ENCODE data around the gene PTPRG.

The PTPRG gene

GRCh38 chr3:61983479-61983878 is 422.1 kb downstream of the PTPRG start:
- no peak for DNase-seq

- DNase-seq, result no peak
Observed at GRCh38 chr3:61985020-61985419, 423.6 kb downstream of the PTPRG start.

- DNase-seq, result no peak
Observed at GRCh38 chr3:61986473-61986872, 425.1 kb downstream of the PTPRG start.

GRCh38 chr3:61989681-61990080 is 428.3 kb downstream of the PTPRG start:
- no peak for DNase-seq

- no peak for DNase-seq
Observed at GRCh38 chr3:61990327-61991027, 429.1 kb downstream of the PTPRG start.

GRCh38 chr3:61991706-61992105 is 430.3 kb downstream of the PTPRG start:
- no peak for DNase-seq

GRCh38 chr3:61996366-61996765 is 435.0 kb downstream of the PTPRG start:
- no peak for DNase-seq

GRCh38 chr3:61997101-61997500 is 435.7 kb downstream of the PTPRG start:
- DNase-seq, result no peak

- DNase-seq, result no peak
Observed at GRCh38 chr3:62003835-62004234, 442.5 kb downstream of the PTPRG start.

- no peak for DNase-seq
Observed at GRCh38 chr3:62007036-62007435, 445.7 kb downstream of the PTPRG start.

- DNase-seq, result no peak
Observed at GRCh38 chr3:62010989-62011388, 449.6 kb downstream of the PTPRG start.

GRCh38 chr3:62011666-62012065 is 450.3 kb downstream of the PTPRG start:
- DNase-seq, result no peak

GRCh38 chr3:62013951-62014350 is 452.6 kb downstream of the PTPRG start:
- no peak for DNase-seq

- no peak for DNase-seq
Observed at GRCh38 chr3:62015111-62015510, 453.7 kb downstream of the PTPRG start.

- DNase-seq, result no peak
Observed at GRCh38 chr3:62019906-62020305, 458.5 kb downstream of the PTPRG start.

- DNase-seq, result no peak
Observed at GRCh38 chr3:62020706-62021105, 459.3 kb downstream of the PTPRG start.

GRCh38 chr3:62022312-62022711 is 460.9 kb downstream of the PTPRG start:
- no peak for DNase-seq

GRCh38 chr3:62024882-62025281 is 463.5 kb downstream of the PTPRG start:
- no peak for DNase-seq

GRCh38 chr3:62025913-62026312 is 464.5 kb downstream of the PTPRG start:
- DNase-seq, result no peak

- no peak for DNase-seq
Observed at GRCh38 chr3:62027241-62027640, 465.9 kb downstream of the PTPRG start.

GRCh38 chr3:62027796-62028195 is 466.4 kb downstream of the PTPRG start:
- DNase-seq, result no peak

- no peak for DNase-seq
Observed at GRCh38 chr3:62028236-62028635, 466.9 kb downstream of the PTPRG start.

- DNase-seq, result no peak
Observed at GRCh38 chr3:62032738-62033137, 471.4 kb downstream of the PTPRG start.

GRCh38 chr3:62035402-62036057 is 474.2 kb downstream of the PTPRG start:
- no peak for DNase-seq

- no peak for DNase-seq
Observed at GRCh38 chr3:62036726-62037125, 475.4 kb downstream of the PTPRG start.
